Adrenal gland (tissue), 5 donors: ENCODE data around the gene LIPC.

Experiments used
- POLR2A ChIP-seq, 2 donors: fragments of 450-650 bp; IDR thresholded peaks; one replicate each; pipeline ENCODE4 v1.6.1; 2017; ENCODE audit warnings: antibody characterized with exemption in 2 of 2, mild to moderate bottlenecking in 2 of 2, moderate library complexity in 1 of 2
- TF ChIP-seq, protein P1 (sequence below), 6 experiments: fragments of 450-650 bp in 4 of 6; fragments of 200-600 bp in 2 of 6; sonication (generic) in 1 of 6; IDR thresholded peaks; 1 replicate in 5 of 6; 2 replicates in 1 of 6; pipeline versions ENCODE4 v1.5.1 to v1.8.0; 2016 to 2021; ENCODE audit warnings: antibody characterized with exemption in 6 of 6, mild to moderate bottlenecking in 2 of 6, moderate library complexity in 1 of 6
- donor health status: DM: no; HTN: no; CAD: no.

DNA sequence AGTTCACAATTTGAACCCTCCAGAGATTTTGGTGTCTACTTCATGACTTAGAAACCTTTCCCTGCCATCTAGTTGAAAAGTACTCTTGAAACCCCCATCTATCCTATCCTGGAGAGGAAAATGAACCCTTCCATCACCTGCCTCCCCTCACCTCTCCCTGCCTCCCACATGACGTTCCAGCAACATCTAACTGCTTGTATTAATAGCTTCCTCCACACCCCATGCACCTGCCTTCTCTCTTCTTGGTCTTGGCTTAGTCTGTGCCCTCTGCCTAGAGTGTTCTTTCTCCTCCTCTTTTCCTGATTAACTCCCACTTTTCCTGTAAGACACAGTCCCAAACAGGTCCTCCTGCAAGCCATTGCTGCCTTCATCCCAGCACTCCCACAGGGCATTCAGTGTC is 107.8 kb downstream of the LIPC start:
- TF ChIP-seq, protein P1, sequence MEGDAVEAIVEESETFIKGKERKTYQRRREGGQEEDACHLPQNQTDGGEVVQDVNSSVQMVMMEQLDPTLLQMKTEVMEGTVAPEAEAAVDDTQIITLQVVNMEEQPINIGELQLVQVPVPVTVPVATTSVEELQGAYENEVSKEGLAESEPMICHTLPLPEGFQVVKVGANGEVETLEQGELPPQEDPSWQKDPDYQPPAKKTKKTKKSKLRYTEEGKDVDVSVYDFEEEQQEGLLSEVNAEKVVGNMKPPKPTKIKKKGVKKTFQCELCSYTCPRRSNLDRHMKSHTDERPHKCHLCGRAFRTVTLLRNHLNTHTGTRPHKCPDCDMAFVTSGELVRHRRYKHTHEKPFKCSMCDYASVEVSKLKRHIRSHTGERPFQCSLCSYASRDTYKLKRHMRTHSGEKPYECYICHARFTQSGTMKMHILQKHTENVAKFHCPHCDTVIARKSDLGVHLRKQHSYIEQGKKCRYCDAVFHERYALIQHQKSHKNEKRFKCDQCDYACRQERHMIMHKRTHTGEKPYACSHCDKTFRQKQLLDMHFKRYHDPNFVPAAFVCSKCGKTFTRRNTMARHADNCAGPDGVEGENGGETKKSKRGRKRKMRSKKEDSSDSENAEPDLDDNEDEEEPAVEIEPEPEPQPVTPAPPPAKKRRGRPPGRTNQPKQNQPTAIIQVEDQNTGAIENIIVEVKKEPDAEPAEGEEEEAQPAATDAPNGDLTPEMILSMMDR (IDR thresholded peaks at IDR 0.05): no peak
- TF ChIP-seq POLR2A (IDR thresholded peaks at IDR 0.05): no peak
